Thoracic aorta (tissue), 2 donors: ENCODE data around the gene STEAP1B. TPM values are rescaled to one million over a fixed set of nuclear protein-coding genes. Genes with fewer than 3 reads are reported as not detected.
"Not testable (repeated sequence)": the region's sequence is repeated elsewhere in the genome, so short reads cannot be mapped to it uniquely, and the experiment has no call there.

ENCODE experiments used
- ATAC-seq: fragments of 150-250 bp; one replicate; pipeline ENCODE4 v1.8.0; 2017; ENCODE audit warnings: low read depth; ENCODE audit not compliant: insufficient number of reproducible peaks, low FRiP score
- DNase-seq: peaks from one replicate; pipeline ENCODE4 v3.0.0-alpha.2; 2020; ENCODE audit warnings: low spot score
- H3K27ac ChIP-seq, 2 donors: fragments of 200-600 bp; sonication (generic); 1 replicate in 1 of 2; 2 replicates in 1 of 2; pipeline ENCODE4 v1.5.1; 2016; ENCODE audit warnings: mild to moderate bottlenecking in 2 of 2, moderate library complexity in 2 of 2
- H3K27me3 ChIP-seq: fragments of 200-600 bp; sonication (generic); replicated peaks from 2 replicates; pipeline ENCODE4 v1.6.0; 2016; ENCODE audit warnings: mild to moderate bottlenecking; ENCODE audit not compliant: insufficient read depth
- H3K36me3 ChIP-seq: fragments of 200-600 bp; sonication (generic); one replicate; pipeline ENCODE4 v1.5.1; 2016
- H3K4me1 ChIP-seq, 2 donors: fragments of 200-600 bp; sonication (generic); 1 replicate in 1 of 2; 2 replicates in 1 of 2; pipeline versions ENCODE4 v1.5.1 to v1.6.0; 2016; ENCODE audit warnings: low read depth in 2 of 2, mild to moderate bottlenecking in 1 of 2; ENCODE audit not compliant: control insufficient read depth in 1 of 2
- H3K4me3 ChIP-seq: fragments of 200-600 bp; sonication (generic); 2 replicates; pipeline ENCODE4 v1.5.1; 2016; ENCODE audit warnings: mild to moderate bottlenecking
- H3K9me3 ChIP-seq: fragments of 200-600 bp; sonication (generic); 2 replicates; pipeline ENCODE4 v1.5.1; 2016
- CTCF ChIP-seq: fragments of 200-600 bp; sonication (generic); IDR thresholded peaks from one replicate; pipeline ENCODE4 v1.5.1; 2019; ENCODE audit warnings: antibody characterized with exemption
- total RNA-seq, 2 donors: library from RNA; depleted of rRNA; stranded (reverse); fragments of >200 nt; gene quantifications; one replicate each; pipeline versions ENCODE4 v1.1.0 to v1.2.3, GENCODE V29; 2016

STEAP1B gene
- total RNA-seq, 2 donors from 2014 or later, result 1.1 TPM; not detected in 1

GRCh38 chr7:22435105-22435504 is 64.9 kb downstream of the STEAP1B start:
- Histone ChIP-seq H3K27ac (no peak overlapping the region), H3K4me1 (no peaks in the 10 kb centered on the region), H3K36me3 (no peaks in the 10 kb centered on the region), H3K9me3 (no peaks in the 10 kb centered on the region), H3K4me3 (no peak overlapping the region), H3K27me3 (no peaks in the 10 kb centered on the region)
- ATAC-seq, result no peak
- DNase-seq, result no peak
- TF ChIP-seq CTCF, result no peak

GRCh38 chr7:22433710-22434460 is 66.1 kb downstream of the STEAP1B start:
- Histone ChIP-seq H3K27me3 (no peaks in the 10 kb centered on the region), H3K9me3 (no peaks in the 10 kb centered on the region), H3K4me1 (no peaks in the 10 kb centered on the region), H3K36me3 (no peaks in the 10 kb centered on the region), H3K4me3 (no peak overlapping the region), H3K27ac (no peak overlapping the region)
- DNase-seq (no peak), ATAC-seq (no peak)
- TF ChIP-seq CTCF, result no peak

GRCh38 chr7:22433165-22433700 is 66.8 kb downstream of the STEAP1B start:
- DNase-seq, H3K27me3 ChIP-seq, H3K27ac ChIP-seq, H3K36me3 ChIP-seq, H3K9me3 ChIP-seq, H3K4me1 ChIP-seq, ATAC-seq, H3K4me3 ChIP-seq: not testable (repeated sequence)

GRCh38 chr7:22432203-22432718 is 67.7 kb downstream of the STEAP1B start:
- no peaks in the 10 kb centered on the region for H3K27me3 ChIP-seq
- H3K9me3 ChIP-seq, result no peaks in the 10 kb centered on the region
- ATAC-seq, result no peak
- no peaks in the 10 kb centered on the region for H3K36me3 ChIP-seq
- no peak overlapping the region for H3K27ac ChIP-seq
- no peak for DNase-seq
- no peak overlapping the region for H3K4me3 ChIP-seq
- no peak for TF ChIP-seq CTCF
- no peaks in the 10 kb centered on the region for H3K4me1 ChIP-seq

- Histone ChIP-seq H3K27ac (no peak overlapping the region), H3K4me3 (no peak overlapping the region), H3K27me3 (no peaks in the 10 kb centered on the region), H3K4me1 (peaks cover 3 to 5% of the 10 kb centered on the region in 2 donors), H3K36me3 (no peaks in the 10 kb centered on the region), H3K9me3 (no peaks in the 10 kb centered on the region)
- TF ChIP-seq CTCF, result no peak
- ATAC-seq (no peak), DNase-seq (no peak)
Observed at GRCh38 chr7:22430457-22430856, 69.5 kb downstream of the STEAP1B start.
